SKM-1 (cell line): ENCODE data around the gene PTPRH.

ENCODE experiments used
- DNase-seq: peaks from one replicate; lab custom pipeline; 2025; ENCODE audit not compliant: unreplicated experiment; lab: John Stamatoyannopoulos, UW

Gene PTPRH

GRCh38 chr19:55245236-55245904, 36.1 kb upstream of the PTPRH start:
- DNase-seq: no peak

DNA sequence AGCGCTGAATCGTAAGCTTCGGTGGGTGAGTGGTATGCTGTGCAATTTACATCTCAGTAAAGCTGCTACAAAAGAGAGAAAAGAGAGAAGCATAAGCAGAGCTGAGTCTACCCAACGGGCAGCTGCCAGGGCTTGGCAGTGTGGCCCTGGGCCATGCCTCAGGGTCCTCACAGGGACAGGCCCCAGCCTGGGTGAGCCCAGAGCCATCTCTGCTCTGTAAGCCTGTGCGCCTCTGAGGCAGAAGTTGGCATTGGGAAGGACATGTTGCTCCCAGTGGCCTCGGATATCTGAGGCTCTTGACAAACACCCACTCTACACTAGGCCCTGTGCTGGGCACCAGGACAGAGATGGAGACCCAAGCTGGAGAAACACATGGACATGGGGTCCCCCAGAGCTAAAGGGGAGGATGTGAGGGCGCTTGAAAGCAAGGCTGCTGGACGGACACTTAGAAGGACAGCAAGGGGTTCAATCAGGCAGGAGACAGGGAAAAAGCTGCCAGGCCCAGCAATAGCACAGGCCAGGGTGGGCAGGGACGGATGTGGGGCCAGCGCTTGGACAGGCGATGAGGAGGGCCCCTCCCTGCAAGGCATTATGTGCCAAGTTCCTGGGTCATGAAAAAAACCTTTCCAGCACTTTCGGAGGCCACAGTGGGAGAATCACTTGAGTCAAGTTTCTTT, 34.8 kb upstream of the PTPRH start:
- DNase-seq: no peak

- no peak for DNase-seq
These were observed 33.2 kb upstream of the PTPRH start for GRCh38 chr19:55242517-55242916.

DNA sequence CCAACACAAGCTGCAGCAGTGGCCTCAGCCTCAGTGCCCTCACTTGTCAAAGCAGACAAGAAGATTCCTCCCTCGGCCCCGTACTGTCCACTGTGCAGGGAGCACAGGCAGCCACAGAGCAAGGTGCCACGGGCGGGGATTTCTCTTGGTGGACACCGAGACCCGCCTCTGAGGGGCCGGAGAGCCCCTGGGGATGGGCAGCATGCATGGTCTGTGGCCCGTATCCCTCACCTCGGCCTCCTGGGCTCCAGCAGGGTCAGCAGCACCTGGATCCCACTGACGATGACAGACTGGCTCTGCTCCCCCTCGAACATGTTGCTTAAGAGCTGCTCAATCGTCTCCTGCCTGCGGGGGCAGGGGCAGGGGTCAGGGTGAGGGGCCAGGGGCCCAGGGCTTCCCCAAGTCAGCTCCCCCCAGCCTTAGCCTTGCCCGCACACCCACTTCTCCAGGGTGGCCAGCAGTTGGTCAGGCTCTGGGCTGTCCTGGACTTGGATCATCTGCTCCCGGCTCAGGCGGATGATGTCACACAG, 32.7 kb upstream of the PTPRH start:
- DNase-seq: no peak

GRCh38 chr19:55241143-55241934, 32.0 kb upstream of the PTPRH start:
- DNase-seq: no peak

DNA sequence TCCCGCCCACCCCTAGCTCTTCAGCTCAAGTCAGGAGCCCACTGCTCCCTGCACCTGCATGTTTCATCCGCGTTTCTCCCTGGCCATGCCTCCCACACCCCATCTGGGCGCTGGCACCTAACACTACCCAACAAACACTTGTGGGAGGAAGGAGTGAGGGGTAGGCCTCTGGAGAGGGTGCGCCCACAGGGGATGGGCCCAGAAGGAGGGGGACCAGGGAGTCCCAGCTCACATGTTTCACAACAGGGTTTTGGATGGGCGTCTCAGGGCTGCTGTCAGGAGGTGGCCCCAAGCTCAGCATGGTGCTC, 31.4 kb upstream of the PTPRH start:
- no peak for DNase-seq

DNA sequence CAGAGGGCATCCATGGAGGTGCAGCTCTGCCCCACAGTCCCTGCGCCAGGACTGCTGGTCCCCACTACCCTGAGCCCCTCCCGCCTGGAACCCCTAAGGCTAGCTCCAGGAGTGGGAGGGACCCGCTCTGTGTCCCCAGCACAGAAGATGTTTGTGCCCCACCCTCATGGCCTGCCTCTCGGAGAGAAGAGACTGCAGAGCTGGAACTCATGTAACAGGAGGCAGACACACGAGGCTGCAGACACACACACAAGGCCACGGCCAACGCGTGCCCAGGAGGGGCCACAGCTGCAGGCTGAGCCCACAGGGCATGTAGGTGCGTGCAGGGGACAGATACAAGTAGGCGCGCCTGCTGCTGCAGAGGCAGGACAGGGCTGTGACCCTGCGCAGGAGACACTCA, 29.7 kb upstream of the PTPRH start:
- DNase-seq: no peak

GRCh38 chr19:55238030-55238429, 28.7 kb upstream of the PTPRH start:
- no peak for DNase-seq

- DNase-seq: no peak
These were observed 23.7 kb upstream of the PTPRH start for GRCh38 chr19:55232986-55233385.

DNA sequence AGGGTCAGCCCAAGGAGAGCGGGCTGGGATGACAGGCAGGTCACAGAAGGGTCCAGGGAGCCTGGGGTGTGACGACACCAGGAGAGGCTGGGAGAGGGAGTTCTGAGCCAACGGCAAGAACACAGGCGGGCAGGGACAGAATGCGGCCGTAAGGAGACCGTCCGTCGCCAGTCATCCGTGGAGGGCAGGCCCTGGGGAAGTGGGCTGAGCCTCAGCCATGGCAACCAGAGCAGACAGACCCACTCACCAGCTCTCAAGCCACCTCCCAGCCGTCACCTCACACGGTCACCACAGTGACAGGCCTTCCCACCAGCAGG, 22.9 kb upstream of the PTPRH start:
- DNase-seq: no peak

DNA sequence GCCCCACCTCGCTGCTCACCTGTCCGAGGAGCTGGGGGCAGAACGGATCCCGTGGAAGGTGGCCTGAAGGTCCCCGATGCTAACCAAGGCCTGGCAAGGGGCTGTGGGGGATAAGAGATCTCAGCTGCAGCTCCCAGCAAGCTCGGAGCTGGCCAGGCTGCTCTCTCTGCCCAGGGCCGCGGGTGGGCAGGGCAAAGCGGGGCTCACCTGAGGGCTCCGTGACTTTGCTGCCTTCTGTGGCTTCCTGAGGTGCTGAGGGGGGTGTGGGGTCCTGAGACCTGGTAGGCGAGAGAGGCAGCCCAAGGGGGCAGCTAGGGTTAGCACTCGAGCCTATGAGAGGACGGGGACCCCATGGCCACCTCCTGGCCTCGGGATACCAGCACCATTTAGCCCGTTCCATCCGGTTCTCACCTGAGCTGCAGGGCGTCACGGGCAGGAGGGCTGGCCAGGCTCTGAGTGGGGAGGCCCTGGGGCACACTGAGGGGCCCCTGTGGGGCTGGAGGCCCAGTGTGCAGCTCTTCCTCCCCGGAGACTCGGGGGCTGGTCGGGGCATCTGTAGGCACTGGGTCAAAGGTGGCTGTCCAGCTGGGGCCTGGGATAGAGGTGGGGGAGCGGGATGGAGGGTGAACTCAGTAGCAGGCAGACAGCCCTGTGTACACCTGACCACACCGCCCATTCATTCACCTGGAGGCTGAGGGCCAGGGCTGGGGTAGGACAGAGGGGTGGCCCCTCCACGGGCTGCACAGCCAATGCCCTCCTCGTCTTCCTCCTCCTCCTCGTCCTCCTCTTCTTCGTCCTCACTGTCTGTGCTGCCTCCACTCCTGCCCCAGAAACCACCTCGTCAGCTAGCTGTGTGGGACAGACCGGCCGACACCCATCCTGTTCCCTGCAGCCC, 22.3 kb upstream of the PTPRH start:
- DNase-seq: no peak

GRCh38 chr19:55230780-55231179, 21.5 kb upstream of the PTPRH start:
- DNase-seq: no peak

DNA sequence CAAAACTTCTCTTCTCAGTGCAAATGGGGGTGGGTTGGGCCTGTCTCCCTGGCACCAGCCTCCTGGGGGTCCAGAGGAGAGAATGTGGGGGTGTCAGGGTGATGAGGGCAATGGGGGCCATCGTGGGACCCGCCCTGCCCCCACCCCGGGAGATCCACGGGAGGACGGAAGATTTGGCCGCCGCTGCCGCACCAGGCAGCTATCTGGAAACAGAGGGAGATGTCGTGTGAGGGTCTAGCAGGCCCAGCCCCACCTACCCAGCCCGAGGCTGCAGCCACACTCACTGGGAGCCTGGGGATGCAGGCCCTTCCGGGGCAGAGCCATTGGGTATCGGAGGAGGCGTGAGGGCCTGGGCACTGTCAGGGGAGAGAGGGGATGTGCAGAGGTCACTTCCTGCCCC, 21.0 kb upstream of the PTPRH start:
- no peak for DNase-seq

DNA sequence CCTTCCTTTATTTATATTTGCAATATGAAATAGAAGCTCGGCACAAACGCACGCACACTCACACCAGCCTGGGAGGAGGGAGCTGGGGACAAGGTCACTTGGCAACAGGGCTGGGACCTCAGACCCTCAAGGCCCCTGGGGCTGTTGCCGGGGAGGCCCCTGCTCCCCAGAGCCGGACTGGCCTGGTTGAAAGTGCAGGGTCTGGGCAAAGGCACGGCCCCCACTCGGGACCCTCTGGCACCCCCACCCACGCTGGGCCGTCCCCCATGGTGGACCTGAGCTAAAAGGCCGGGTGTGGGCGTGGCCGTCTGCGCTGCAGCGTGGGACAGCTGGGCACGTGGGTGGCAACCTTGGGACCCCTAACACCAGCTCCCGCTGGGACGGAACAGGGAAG, 20.5 kb upstream of the PTPRH start:
- DNase-seq: no peak

DNA sequence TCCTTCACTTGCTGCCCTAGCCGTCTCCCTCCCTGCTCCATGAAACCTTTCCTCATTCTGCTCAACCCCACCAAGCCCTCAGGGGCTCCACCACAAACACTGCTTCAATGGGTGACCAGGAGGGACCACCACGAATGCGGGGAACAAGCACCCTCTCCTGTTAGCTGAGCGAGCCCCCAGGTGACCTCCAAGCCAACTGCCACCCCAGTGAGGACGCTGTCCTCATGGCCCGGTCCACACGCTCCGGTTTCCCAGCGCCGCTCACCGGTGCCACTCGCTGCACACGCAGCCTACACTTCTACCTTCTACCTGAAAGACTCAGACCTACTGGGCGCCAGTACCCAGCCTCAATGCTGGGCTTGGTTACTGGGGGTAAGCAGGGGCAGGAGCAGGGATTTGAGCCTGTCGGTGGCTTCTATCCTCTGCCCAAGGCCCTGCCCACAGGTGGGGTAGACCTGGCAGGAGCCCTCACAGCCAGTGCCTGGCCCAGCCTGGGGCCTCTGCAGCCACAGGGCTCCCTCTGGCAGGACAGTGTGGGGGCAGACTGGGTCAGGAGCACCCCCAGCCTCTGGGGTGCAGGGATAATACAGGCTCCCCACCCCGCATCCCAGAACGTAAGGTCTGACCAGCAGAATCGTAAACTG, 20.0 kb upstream of the PTPRH start:
- DNase-seq: no peak

- no peak for DNase-seq
These were observed 19.2 kb upstream of the PTPRH start, which contains the start of gene TMEM86B for GRCh38 chr19:55228403-55229031. Gene TMEM86B (minus strand): TSS chr19:55228763. CDS start chr19:55228741, 22 bp downstream.

DNA sequence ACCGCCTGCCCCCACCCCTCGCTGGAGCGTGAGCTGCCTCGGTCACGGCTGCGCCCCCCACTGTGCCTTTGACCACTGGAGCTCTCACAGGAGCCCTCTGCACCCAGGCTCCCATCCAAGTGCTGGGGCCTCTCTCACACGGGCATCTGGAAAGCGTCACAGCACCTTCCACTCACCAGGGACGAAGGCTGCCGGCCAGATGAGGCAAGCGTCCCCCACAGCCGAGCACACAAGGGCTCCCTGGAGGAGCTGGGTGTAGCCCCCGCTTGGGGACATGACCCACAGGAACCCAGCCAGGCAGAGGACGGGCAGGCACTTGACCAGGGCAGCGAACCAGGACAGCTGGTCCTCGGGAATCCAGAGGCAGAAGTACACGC, 18.7 kb upstream of the PTPRH start:
- no peak for DNase-seq

- DNase-seq: no peak
These were observed 18.1 kb upstream of the PTPRH start for GRCh38 chr19:55227241-55228014.

DNA sequence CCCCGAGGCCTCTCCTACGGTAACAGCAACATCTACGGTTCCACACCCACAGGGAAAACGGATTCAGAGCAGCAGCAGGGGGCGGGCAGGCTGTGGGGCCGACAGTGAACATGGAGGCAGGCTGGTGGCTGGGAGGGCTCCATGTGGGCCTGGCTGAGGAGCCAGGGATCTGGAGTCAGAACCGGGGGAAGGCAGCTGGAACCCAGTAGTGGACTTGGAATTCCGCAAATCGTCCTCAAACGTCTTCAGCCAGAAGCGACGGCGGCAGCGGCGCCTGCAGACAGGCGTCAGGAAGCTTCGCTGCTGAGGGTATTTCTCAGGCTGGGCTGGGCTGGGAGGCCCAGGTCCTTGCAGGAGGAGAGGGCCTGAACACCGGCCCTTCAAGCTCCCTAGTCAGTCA, 17.5 kb upstream of the PTPRH start:
- DNase-seq: no peak

GRCh38 chr19:55226273-55226672, 17.0 kb upstream of the PTPRH start:
- DNase-seq: no peak
